Measurements from ENCODE around the gene CACNA1I.

DNA sequence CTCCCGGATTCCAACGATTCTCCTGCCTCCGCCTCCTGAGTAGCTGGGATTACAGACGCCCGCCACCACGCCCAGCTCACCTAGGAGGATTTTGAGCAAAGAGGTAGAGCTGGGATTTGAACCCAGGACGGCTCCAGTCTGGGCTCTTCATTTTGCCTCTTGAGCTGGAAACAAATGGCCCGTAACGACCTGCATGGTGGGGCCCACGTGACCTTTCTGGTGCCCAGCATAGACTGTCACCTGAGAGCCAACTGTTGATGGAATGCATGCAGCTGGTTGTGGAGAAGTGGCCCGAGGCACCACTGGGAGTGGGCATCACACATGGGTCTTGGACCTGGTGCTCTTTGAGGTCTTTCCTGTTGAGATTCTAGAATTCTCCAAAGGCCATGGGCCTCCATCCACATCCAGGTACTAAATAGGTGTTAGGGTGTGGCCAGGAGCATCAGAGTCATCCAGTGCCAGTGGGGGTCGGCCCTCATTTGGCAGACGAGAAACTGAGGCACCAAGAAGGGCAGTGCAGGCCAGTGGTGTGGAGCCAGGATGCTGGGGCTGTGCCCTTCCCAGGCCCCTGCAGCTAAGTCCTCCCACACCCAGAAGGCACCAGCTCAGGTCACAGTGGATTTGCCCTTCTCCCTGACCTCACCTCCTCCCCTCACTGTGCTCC, 46.3 kb upstream of the CACNA1I start:
- TF ChIP-seq, protein P1, sequence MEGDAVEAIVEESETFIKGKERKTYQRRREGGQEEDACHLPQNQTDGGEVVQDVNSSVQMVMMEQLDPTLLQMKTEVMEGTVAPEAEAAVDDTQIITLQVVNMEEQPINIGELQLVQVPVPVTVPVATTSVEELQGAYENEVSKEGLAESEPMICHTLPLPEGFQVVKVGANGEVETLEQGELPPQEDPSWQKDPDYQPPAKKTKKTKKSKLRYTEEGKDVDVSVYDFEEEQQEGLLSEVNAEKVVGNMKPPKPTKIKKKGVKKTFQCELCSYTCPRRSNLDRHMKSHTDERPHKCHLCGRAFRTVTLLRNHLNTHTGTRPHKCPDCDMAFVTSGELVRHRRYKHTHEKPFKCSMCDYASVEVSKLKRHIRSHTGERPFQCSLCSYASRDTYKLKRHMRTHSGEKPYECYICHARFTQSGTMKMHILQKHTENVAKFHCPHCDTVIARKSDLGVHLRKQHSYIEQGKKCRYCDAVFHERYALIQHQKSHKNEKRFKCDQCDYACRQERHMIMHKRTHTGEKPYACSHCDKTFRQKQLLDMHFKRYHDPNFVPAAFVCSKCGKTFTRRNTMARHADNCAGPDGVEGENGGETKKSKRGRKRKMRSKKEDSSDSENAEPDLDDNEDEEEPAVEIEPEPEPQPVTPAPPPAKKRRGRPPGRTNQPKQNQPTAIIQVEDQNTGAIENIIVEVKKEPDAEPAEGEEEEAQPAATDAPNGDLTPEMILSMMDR (IDR thresholded peaks at IDR 0.05) = no peak
- no peak for TF ChIP-seq EZH2 (IDR thresholded peaks at IDR 0.05; ENCODE audit: borderline replicate concordance, insufficient read depth, low read depth, low read length, poor library complexity, severe bottlenecking)

Measured in B cell (primary cell).